K562 (cell line): ENCODE measurements around the gene POLRMT. TPM values are rescaled to one million over a fixed set of nuclear protein-coding genes. Genes with fewer than 3 reads are reported as not detected.

ENCODE experiments used
- CGGBP1 ChIP-seq: fragments of 250-450 bp; sonication (Bioruptor Pico); IDR thresholded peaks from 2 replicates; pipeline ENCODE4 v1.9.0; 2021; ENCODE audit warnings: mild to moderate bottlenecking
- FIP1L1 ChIP-seq: fragments of 200-400 bp; formaldehyde crosslinking; IDR thresholded peaks from 2 replicates; pipeline ENCODE4 v1.6.1; 2018; ENCODE audit warnings: mild to moderate bottlenecking, low read depth, low read length; ENCODE audit not compliant: poor library complexity, severe bottlenecking
- KHSRP ChIP-seq: fragments of 450-650 bp; IDR thresholded peaks from 2 replicates; pipeline ENCODE4 v1.6.1; 2017
- MITF ChIP-seq: IDR thresholded peaks from 2 replicates; pipeline ENCODE4 v1.6.1; 2014; ENCODE audit warnings: antibody characterized with exemption
- POLR2G ChIP-seq: fragments of 200-400 bp; formaldehyde crosslinking; IDR thresholded peaks from 2 replicates; pipeline ENCODE4 v1.6.1; 2017; ENCODE audit warnings: low read depth, mild to moderate bottlenecking, antibody characterized with exemption, low read length, moderate library complexity
- SAFB2 ChIP-seq: fragments of 200-400 bp; formaldehyde crosslinking; IDR thresholded peaks from 2 replicates; pipeline ENCODE4 v1.6.1; 2018; ENCODE audit warnings: borderline replicate concordance, low read length, low read depth, moderate library complexity; ENCODE audit not compliant: severe bottlenecking
- SFPQ ChIP-seq: fragments of 200-400 bp; formaldehyde crosslinking; IDR thresholded peaks from 2 replicates; pipeline ENCODE4 v1.6.1; 2017; ENCODE audit warnings: mild to moderate bottlenecking, low read depth, low read length, moderate library complexity
- SMARCA4 ChIP-seq: fragments of 450-650 bp; IDR thresholded peaks from 2 replicates; pipeline ENCODE4 v1.6.1; 2016
- ZBTB33 ChIP-seq: sonication (generic); formaldehyde crosslinking; IDR thresholded peaks from 2 replicates; pipeline ENCODE4 v1.8.1; 2023; ENCODE audit warnings: mild to moderate bottlenecking, missing genetic modification reagents
- ZNF224 ChIP-seq: sonication (generic); formaldehyde crosslinking; IDR thresholded peaks from 2 replicates; pipeline ENCODE4 v1.8.0; 2022; ENCODE audit warnings: mild to moderate bottlenecking, missing genetic modification reagents
- polyA plus RNA-seq, 8 experiments: library from polyadenylated mRNA; depleted of rRNA in 4 of 8; stranded (reverse) in 5 of 8; unstranded in 3 of 8; fragments of >200 nt; fragmentation: Nextera tagmentation in 2 of 8; fragmentation: Illumina TruSeq in 1 of 8; extraction: Ambion mirVana in 2 of 8; extraction: Trizol in 1 of 8; gene quantifications; 2 replicates each; pipeline versions ENCODE4 v1.2.1 to v1.2.3, GENCODE V29; 2011 to 2014; ENCODE audit warnings: inconsistent platforms in 1 of 8, missing spikeins in 1 of 8
- total RNA-seq, 7 experiments: library from RNA; depleted of rRNA in 6 of 7; stranded (reverse); fragments of >200 nt in 6 of 7; fragmentation: Illumina TruSeq in 2 of 7; extraction: Trizol in 2 of 7; gene quantifications; 2 replicates each; pipeline versions ENCODE4 v1.2.1 to v1.2.3, GENCODE V29; 2011 to 2021; ENCODE audit warnings: low replicate concordance in 1 of 7

Gene POLRMT
- total and polyA plus RNA-seq, 9 of the 15 experiments (the other 6 are each of a cell fraction or from before 2014, with no cell fraction given) = 30.3 to 144 (median 68.0) TPM

GRCh38 chr19:621819-622218 is 11.5 kb downstream of the POLRMT start (continued):
- TF ChIP-seq POLR2G = peak; percentile 11; the same call in 1 of the 2 replicates
- no peak for TF ChIP-seq SFPQ
- no peak for TF ChIP-seq MITF
- no peak for TF ChIP-seq SAFB2
- peak; percentile 10 for TF ChIP-seq FIP1L1
- no peak for TF ChIP-seq CGGBP1
- no peak for TF ChIP-seq KHSRP
- 0 out of 2 replicates have a peak, but pooled peaks have one; percentile 33 for TF ChIP-seq ZBTB33 (CRISPR knock-in tag)
- TF ChIP-seq ZNF224 (CRISPR knock-in tag) = no peak
- no peak for TF ChIP-seq SMARCA4
